ENCODE measurements around the gene KRT6A.

GRCh38 chr12:52539821-52540173 is 46.7 kb upstream of the KRT6A start:
- TF ChIP-seq POLR2A (IDR thresholded peaks at IDR 0.05) (no peak), POLR2AphosphoS5 (IDR thresholded peaks at IDR 0.05) (no peak)
- TF ChIP-seq, protein P1, sequence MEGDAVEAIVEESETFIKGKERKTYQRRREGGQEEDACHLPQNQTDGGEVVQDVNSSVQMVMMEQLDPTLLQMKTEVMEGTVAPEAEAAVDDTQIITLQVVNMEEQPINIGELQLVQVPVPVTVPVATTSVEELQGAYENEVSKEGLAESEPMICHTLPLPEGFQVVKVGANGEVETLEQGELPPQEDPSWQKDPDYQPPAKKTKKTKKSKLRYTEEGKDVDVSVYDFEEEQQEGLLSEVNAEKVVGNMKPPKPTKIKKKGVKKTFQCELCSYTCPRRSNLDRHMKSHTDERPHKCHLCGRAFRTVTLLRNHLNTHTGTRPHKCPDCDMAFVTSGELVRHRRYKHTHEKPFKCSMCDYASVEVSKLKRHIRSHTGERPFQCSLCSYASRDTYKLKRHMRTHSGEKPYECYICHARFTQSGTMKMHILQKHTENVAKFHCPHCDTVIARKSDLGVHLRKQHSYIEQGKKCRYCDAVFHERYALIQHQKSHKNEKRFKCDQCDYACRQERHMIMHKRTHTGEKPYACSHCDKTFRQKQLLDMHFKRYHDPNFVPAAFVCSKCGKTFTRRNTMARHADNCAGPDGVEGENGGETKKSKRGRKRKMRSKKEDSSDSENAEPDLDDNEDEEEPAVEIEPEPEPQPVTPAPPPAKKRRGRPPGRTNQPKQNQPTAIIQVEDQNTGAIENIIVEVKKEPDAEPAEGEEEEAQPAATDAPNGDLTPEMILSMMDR (IDR thresholded peaks at IDR 0.05), result no peak

Data from stomach (tissue), 4 donors.